ELR (cell line): ENCODE data around the gene DKK3.

Source experiments
- DNase-seq: peaks from one replicate; pipeline ENCODE4 v3.0.0-alpha.2; 2015; ENCODE audit warnings: low read depth

Gene DKK3

GRCh38 chr11:12003815-12004214 is 4.6 kb downstream of the DKK3 start:
- no peak for DNase-seq

- no peak for DNase-seq
Observed at GRCh38 chr11:12003336-12003735, 5.1 kb downstream of the DKK3 start.

- DNase-seq, result no peak
Observed at GRCh38 chr11:12001186-12001585, 7.2 kb downstream of the DKK3 start.

GRCh38 chr11:11998091-11998781 is 10.2 kb downstream of the DKK3 start:
- DNase-seq, result peak; percentile 97

- DNase-seq, result no peak
Observed at GRCh38 chr11:11997049-11997322, 11.4 kb downstream of the DKK3 start.

GRCh38 chr11:11996321-11997048 is 11.9 kb downstream of the DKK3 start:
- no peak for DNase-seq

GRCh38 chr11:11995601-11996000 is 12.8 kb downstream of the DKK3 start:
- DNase-seq, result no peak

GRCh38 chr11:11993839-11994238 is 14.6 kb downstream of the DKK3 start:
- DNase-seq, result peak; percentile 96

GRCh38 chr11:11992257-11993212 is 15.9 kb downstream of the DKK3 start:
- peak; percentile 50 for DNase-seq

GRCh38 chr11:11989774-11990744 is 18.4 kb downstream of the DKK3 start:
- no peak for DNase-seq

- DNase-seq, result peak; percentile 55
Observed at GRCh38 chr11:11988681-11989261, 19.7 kb downstream of the DKK3 start.

- DNase-seq, result peak; percentile 90
Observed at GRCh38 chr11:11988099-11988651, 20.3 kb downstream of the DKK3 start.

GRCh38 chr11:11987503-11988022 is 20.9 kb downstream of the DKK3 start:
- peak; percentile 81 for DNase-seq

GRCh38 chr11:11985954-11986949 is 22.2 kb downstream of the DKK3 start:
- DNase-seq, result no peak

- peak; percentile 82 for DNase-seq
Observed at GRCh38 chr11:11985016-11985715, 23.3 kb downstream of the DKK3 start.

GRCh38 chr11:11984563-11984962 is 23.9 kb downstream of the DKK3 start:
- DNase-seq, result no peak

- no peak for DNase-seq
Observed at GRCh38 chr11:11983427-11983826, 25.0 kb downstream of the DKK3 start.

- DNase-seq, result peak; percentile 50
Observed at GRCh38 chr11:11982975-11983374, 25.5 kb downstream of the DKK3 start.

- DNase-seq, result no peak
Observed at GRCh38 chr11:11982461-11982860, 26.0 kb downstream of the DKK3 start.
